Measurements from ENCODE around the gene KCNT1.

The KCNT1 gene

GRCh38 chr9:135743546-135744332 is 41.8 kb downstream of the KCNT1 start:
- no peaks in the 10 kb centered on the region for H3K4me1 ChIP-seq (ENCODE audit: insufficient read depth, low read length)
- no peaks in the 10 kb centered on the region for H3K36me3 ChIP-seq (ENCODE audit: insufficient read depth, low read length)
- no peak overlapping the region for H2AFZ ChIP-seq (ENCODE audit: low read depth, low read length)
- no peak overlapping the region for H3K4me3 ChIP-seq (ENCODE audit: low read length)
- peaks cover 56% of the 10 kb centered on the region for H3K27me3 ChIP-seq (ENCODE audit: insufficient read depth, low read length)
- no peaks in the 10 kb centered on the region for H3K9me3 ChIP-seq (ENCODE audit: low read length)

- Histone ChIP-seq H3K36me3 (ENCODE audit: insufficient read depth, low read length) (no peaks in the 10 kb centered on the region), H3K4me1 (ENCODE audit: insufficient read depth, low read length) (no peaks in the 10 kb centered on the region), H3K27me3 (ENCODE audit: insufficient read depth, low read length) (peaks cover 55% of the 10 kb centered on the region), H3K9me3 (ENCODE audit: low read length) (no peaks in the 10 kb centered on the region), H2AFZ (ENCODE audit: low read depth, low read length) (no peak overlapping the region), H3K4me3 (ENCODE audit: low read length) (no peak overlapping the region)
These were observed 42.5 kb downstream of the KCNT1 start for GRCh38 chr9:135744333-135745070.

- Histone ChIP-seq H3K27me3 (ENCODE audit: insufficient read depth, low read length) (peaks cover 50% of the 10 kb centered on the region), H3K4me1 (ENCODE audit: insufficient read depth, low read length) (no peaks in the 10 kb centered on the region), H3K36me3 (ENCODE audit: insufficient read depth, low read length) (no peaks in the 10 kb centered on the region), H2AFZ (ENCODE audit: low read depth, low read length) (no peak overlapping the region), H3K4me3 (ENCODE audit: low read length) (no peak overlapping the region), H3K9me3 (ENCODE audit: low read length) (no peaks in the 10 kb centered on the region)
These were observed 43.2 kb downstream of the KCNT1 start for GRCh38 chr9:135745189-135745588.

GRCh38 chr9:135745686-135746324 is 43.8 kb downstream of the KCNT1 start:
- no peak overlapping the region for H2AFZ ChIP-seq (ENCODE audit: low read depth, low read length)
- no peaks in the 10 kb centered on the region for H3K36me3 ChIP-seq (ENCODE audit: insufficient read depth, low read length)
- H3K4me3 ChIP-seq (ENCODE audit: low read length): no peak overlapping the region
- H3K9me3 ChIP-seq (ENCODE audit: low read length): no peaks in the 10 kb centered on the region
- H3K27me3 ChIP-seq (ENCODE audit: insufficient read depth, low read length): peaks cover 49% of the 10 kb centered on the region
- no peaks in the 10 kb centered on the region for H3K4me1 ChIP-seq (ENCODE audit: insufficient read depth, low read length)

- Histone ChIP-seq H3K27me3 (ENCODE audit: insufficient read depth, low read length) (peaks cover 44% of the 10 kb centered on the region), H3K4me3 (ENCODE audit: low read length) (no peak overlapping the region), H3K9me3 (ENCODE audit: low read length) (no peaks in the 10 kb centered on the region), H2AFZ (ENCODE audit: low read depth, low read length) (no peak overlapping the region), H3K4me1 (ENCODE audit: insufficient read depth, low read length) (no peaks in the 10 kb centered on the region), H3K36me3 (ENCODE audit: insufficient read depth, low read length) (no peaks in the 10 kb centered on the region)
These were observed 44.6 kb downstream of the KCNT1 start for GRCh38 chr9:135746565-135746964.

- Histone ChIP-seq H3K4me1 (ENCODE audit: insufficient read depth, low read length) (no peaks in the 10 kb centered on the region), H3K27me3 (ENCODE audit: insufficient read depth, low read length) (peaks cover 44% of the 10 kb centered on the region), H2AFZ (ENCODE audit: low read depth, low read length) (no peak overlapping the region), H3K9me3 (ENCODE audit: low read length) (no peaks in the 10 kb centered on the region), H3K36me3 (ENCODE audit: insufficient read depth, low read length) (no peaks in the 10 kb centered on the region), H3K4me3 (ENCODE audit: low read length) (no peak overlapping the region)
These were observed 45.3 kb downstream of the KCNT1 start for GRCh38 chr9:135747311-135747710.

- no peaks in the 10 kb centered on the region for H3K36me3 ChIP-seq (ENCODE audit: insufficient read depth, low read length)
- peaks cover 39% of the 10 kb centered on the region for H3K27me3 ChIP-seq (ENCODE audit: insufficient read depth, low read length)
- H3K9me3 ChIP-seq (ENCODE audit: low read length): no peaks in the 10 kb centered on the region
- no peaks in the 10 kb centered on the region for H3K4me1 ChIP-seq (ENCODE audit: insufficient read depth, low read length)
- H3K4me3 ChIP-seq (ENCODE audit: low read length): no peak overlapping the region
- H2AFZ ChIP-seq (ENCODE audit: low read depth, low read length): no peak overlapping the region
These were observed 46.7 kb downstream of the KCNT1 start for GRCh38 chr9:135748676-135749075.

GRCh38 chr9:135749171-135750045 is 47.4 kb downstream of the KCNT1 start:
- H2AFZ ChIP-seq (ENCODE audit: low read depth, low read length): no peak overlapping the region
- no peaks in the 10 kb centered on the region for H3K4me1 ChIP-seq (ENCODE audit: insufficient read depth, low read length)
- H3K36me3 ChIP-seq (ENCODE audit: insufficient read depth, low read length): no peaks in the 10 kb centered on the region
- H3K27me3 ChIP-seq (ENCODE audit: insufficient read depth, low read length): peaks cover 39% of the 10 kb centered on the region
- H3K4me3 ChIP-seq (ENCODE audit: low read length): no peak overlapping the region
- no peaks in the 10 kb centered on the region for H3K9me3 ChIP-seq (ENCODE audit: low read length)

- H3K9me3 ChIP-seq (ENCODE audit: low read length): no peaks in the 10 kb centered on the region
- no peak overlapping the region for H3K4me3 ChIP-seq (ENCODE audit: low read length)
- no peaks in the 10 kb centered on the region for H3K36me3 ChIP-seq (ENCODE audit: insufficient read depth, low read length)
- H2AFZ ChIP-seq (ENCODE audit: low read depth, low read length): no peak overlapping the region
- no peaks in the 10 kb centered on the region for H3K4me1 ChIP-seq (ENCODE audit: insufficient read depth, low read length)
- H3K27me3 ChIP-seq (ENCODE audit: insufficient read depth, low read length): peaks cover 38% of the 10 kb centered on the region
These were observed 48.8 kb downstream of the KCNT1 start for GRCh38 chr9:135750786-135751185.

GRCh38 chr9:135751501-135751900 is 49.5 kb downstream of the KCNT1 start:
- H3K4me1 ChIP-seq (ENCODE audit: insufficient read depth, low read length): no peaks in the 10 kb centered on the region
- peaks cover 34% of the 10 kb centered on the region for H3K27me3 ChIP-seq (ENCODE audit: insufficient read depth, low read length)
- no peak overlapping the region for H2AFZ ChIP-seq (ENCODE audit: low read depth, low read length)
- H3K4me3 ChIP-seq (ENCODE audit: low read length): no peak overlapping the region
- no peaks in the 10 kb centered on the region for H3K36me3 ChIP-seq (ENCODE audit: insufficient read depth, low read length)
- no peaks in the 10 kb centered on the region for H3K9me3 ChIP-seq (ENCODE audit: low read length)

GRCh38 chr9:135752281-135753204 is 50.6 kb downstream of the KCNT1 start:
- Histone ChIP-seq H3K4me3 (ENCODE audit: low read length) (no peak overlapping the region), H2AFZ (ENCODE audit: low read depth, low read length) (no peak overlapping the region), H3K9me3 (ENCODE audit: low read length) (no peaks in the 10 kb centered on the region), H3K27me3 (ENCODE audit: insufficient read depth, low read length) (peaks cover 28% of the 10 kb centered on the region), H3K36me3 (ENCODE audit: insufficient read depth, low read length) (no peaks in the 10 kb centered on the region), H3K4me1 (ENCODE audit: insufficient read depth, low read length) (no peaks in the 10 kb centered on the region)

All from neuron (in vitro differentiated cells).